HL-60/S4 treated with phorbol 12-myristate 13-acetate at 8.2 ng/mL for 4 days and 3 days (cell line): ENCODE measurements around the gene ACTG1.
"Not testable (repeated sequence)": the region's sequence is repeated elsewhere in the genome, so short reads cannot be mapped to it uniquely, and the experiment has no call there.

Experiments used
- in situ Hi-C: fragments of 300-500 bp; cut with MboI; formaldehyde crosslinking; loops from 2 replicates; pipeline ENCODE4 v1.15.0; 2022; ENCODE audit warnings: low sequenced_read_pairs

Gene ACTG1

DNA sequence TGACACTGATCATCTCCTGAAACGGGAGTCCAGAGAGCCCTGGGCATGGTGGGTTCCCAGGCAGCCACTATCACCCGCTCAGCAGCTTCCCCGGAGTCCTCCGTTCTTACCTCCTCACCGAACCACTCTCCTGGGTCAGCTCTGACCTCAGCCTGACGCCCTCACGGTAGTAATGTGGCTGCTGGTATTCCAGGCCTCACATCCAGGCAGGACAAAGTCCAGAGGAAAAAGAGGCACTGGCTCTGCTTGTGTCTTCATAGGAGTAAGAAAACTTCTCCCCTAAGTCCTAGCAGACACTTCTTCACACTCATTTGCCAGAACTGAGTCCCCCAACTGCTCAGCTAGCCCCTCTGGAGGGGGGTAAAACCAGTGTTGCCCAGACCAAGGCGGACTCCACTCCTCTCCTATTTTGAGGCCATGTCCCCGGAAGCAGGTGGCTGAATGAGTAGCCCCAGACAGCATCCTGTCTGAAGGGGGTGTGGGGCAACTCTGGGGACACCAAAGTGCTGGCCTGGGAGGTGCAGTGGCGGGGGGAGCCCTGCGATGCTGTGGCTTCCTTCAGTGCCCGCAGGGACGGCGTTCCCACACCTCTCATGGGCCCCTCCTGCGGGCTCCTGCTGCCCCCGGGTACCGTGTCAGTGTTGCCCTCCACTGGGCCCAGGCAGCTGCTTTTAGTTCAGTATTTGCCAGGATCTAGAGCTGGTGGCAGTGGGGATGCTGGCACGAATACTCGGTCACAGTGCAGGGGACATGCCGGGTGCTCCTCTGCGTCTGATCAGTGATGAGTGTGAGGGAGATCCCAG, 20.9 kb upstream of the ACTG1 start:
- in situ Hi-C loops: no loop called here

DNA sequence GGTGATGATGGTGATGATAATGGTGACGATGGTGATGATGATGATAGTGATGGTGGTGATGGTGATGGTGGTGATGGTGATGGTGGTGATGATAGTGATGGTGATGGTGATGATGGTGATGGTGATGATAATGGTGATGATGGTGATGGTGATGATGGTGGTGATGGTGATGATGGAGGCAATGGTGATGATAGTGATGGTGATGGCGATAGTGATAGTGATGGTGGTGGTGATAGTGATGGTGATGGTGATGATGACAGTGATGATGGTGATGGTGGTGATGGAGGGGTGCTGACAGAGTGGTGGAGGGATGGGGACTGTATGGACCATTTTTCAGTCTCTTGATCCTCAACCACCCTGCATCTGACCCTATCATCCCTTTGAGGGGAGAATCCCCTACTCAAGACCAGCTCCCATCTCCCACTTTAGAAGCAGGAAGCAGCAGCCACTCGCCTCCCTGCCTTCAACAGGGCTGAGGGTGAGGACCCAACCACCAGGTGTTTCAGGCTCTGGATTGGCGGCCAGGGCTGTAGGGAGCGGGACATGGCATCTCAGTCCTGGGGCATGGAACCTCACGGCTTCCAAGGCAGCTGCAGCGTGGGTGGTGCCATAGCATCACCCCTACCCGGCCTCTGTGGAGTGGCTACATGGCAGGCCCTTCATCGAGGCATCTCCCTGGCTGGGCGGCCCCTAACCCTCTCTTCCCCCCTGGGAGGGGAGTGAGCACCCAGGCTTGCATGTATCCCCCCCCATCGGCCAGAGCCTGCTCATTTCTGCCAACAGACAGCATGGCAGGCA, 20.1 kb upstream of the ACTG1 start:
- in situ Hi-C loops: no loop called here

DNA sequence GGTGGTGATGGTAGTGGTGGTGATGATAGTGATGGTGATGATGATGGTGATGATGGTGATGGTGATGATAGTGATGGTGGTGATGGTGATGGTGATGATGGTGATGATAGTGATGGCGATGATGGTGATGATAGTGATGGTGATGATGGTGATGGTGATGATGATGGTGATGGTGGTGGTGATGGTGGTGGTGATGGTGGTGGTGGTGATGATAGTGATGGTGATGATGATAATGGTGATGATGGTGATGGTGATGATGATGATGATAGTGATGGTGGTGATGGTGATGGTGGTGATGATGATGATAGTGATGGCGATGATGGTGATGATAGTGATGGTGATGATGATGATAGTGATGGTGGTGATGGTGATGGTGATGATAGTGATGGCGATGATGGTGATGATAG, 19.4 kb upstream of the ACTG1 start:
- in situ Hi-C loops: not testable (repeated sequence)

DNA sequence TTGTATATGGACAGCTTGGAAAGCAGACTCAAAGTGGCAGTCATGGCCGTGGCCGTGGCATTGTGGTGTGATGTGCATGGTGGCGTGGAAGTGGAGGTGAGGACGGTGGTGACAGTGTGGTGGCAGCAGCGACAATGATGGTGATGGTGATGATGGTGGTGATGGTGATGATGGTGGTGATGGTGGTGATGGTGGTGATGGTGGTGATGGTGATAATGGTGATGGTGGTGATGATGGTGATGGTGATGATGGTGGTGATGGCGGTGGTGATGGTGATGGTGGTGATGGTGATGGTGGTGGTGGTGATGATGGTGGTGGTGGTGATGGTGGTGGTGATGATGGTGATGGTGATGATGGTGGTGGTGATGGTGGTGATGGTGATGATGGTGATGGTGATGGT, 18.4 kb upstream of the ACTG1 start:
- in situ Hi-C loops: not testable (repeated sequence)

DNA sequence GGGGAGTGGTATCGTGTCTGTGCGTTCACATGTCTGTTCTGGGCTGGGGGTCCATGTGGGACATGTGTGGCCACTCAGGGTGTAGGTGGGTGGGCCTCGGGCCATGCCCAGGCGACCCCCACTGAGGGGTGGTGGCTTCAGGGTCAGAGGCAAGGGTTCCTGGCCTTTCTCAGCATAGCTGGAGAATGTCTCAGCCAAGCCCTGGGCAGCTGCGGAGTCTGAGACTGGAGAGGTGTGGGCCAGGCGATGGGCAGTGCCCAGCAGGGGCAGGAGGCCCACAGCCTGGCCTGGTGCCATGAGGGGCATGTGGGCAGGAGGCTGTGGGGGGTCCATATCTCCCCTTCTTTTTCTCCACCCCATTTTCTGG, 16.8 kb upstream of the ACTG1 start:
- in situ Hi-C loops: no loop called here

GRCh38 chr17:81528651-81529436, 16.2 kb upstream of the ACTG1 start:
- in situ Hi-C loops: no loop called here

- in situ Hi-C loops: no loop called here
Measured at GRCh38 chr17:81528384-81528650, 15.7 kb upstream of the ACTG1 start.

DNA sequence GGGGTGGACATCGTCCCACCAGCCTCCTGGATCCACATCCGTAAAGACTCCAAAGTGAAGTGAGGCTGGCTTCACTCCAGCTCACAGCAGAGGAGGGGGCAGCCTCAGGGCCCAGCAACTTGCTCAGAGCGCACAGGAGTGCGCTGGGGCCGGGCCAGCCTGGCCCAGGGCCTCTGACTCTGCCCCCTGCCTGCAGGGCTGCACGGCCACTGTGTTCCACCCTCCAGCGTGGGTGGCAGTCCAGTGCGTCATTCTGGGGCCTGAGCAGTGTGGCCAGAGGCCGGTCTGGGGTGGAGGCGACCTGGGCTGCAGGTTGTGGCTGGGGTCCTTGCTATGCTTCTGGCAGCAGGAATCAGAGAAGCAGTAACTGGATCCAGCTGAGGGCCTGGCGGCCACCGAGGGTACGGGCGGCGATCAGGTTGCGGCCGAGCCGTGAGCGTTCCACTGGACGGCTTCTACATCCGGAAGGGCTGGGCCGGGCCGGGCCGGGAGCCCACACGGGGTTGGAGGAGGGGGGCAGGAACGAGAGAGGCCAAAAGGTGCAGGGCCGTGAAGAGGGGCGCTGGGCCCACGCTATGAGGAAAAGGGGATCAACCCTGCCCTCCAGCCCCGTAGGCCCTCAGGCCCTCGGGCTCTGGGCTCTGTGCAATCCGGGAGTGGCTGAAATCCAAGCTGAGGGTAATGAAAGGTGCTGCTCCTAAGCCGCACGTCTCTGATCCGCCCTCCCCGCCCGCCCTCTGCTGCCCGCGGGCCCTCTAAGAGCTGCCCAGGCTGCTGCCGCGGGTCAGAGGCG, 15.2 kb upstream of the ACTG1 start, which contains the start of gene FSCN2:
TSS of gene FSCN2 (plus strand) at position 787 of the 793 bp plus-strand sequence. CDS start 155 bp downstream, outside the sequence.
- in situ Hi-C loops: no loop called here

DNA sequence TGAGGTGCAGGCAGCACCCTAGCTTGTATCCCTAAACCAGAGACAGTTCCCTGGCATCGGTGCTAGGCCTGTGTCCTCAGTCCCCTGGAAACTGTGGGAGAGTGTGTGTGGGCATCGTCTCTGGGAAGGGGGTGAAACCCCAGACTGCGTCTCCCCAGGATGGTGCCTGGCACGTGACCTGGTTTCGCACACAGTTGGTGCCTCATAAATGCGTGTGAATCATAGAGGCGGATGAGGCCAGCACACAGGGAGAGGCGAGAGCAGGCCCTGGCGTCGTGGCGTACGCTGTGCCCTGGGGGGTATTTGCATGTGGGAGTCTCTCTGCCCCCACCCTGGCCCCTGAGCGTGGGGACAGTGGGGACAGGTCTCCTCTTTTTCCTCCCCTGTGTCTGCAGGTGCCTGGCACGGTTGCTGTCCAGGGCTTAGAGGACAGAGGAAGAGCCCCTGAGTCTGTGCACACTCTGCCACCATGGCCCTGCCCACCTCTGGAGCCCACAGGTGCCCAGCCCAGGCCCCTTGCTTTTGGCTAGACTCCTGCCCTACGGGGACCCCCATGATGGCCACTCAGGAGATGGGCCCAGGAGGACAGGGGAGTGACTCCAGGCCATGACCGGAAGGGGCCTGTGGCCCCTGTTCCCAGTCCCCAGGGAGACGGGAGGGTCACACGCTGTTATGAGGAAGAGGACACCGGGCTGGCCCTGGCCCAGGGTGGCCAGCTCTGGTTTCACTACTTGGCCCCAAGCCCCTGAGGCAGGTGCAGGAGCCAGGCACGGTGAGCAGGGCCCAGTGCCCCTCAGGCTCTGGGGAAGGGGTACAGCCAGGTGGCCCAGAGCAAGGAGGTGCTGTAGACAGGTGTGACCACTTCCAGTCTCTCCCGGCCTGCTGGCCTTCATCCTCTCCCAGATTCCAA, 14.3 kb upstream of the ACTG1 start:
- in situ Hi-C loops: no loop called here

GRCh38 chr17:81524865-81525159, 12.2 kb upstream of the ACTG1 start:
- in situ Hi-C loops: no loop called here

- in situ Hi-C loops: no loop called here
Measured at GRCh38 chr17:81524039-81524864, 11.7 kb upstream of the ACTG1 start.

GRCh38 chr17:81523402-81524038, 10.9 kb upstream of the ACTG1 start:
- in situ Hi-C loops: no loop called here

- in situ Hi-C loops: no loop called here
Measured at GRCh38 chr17:81522491-81523401, 10.1 kb upstream of the ACTG1 start.

GRCh38 chr17:81520021-81520901, 7.7 kb upstream of the ACTG1 start:
- in situ Hi-C loops: no loop called here

GRCh38 chr17:81519284-81520020, 6.9 kb upstream of the ACTG1 start:
- in situ Hi-C loops: no loop called here

GRCh38 chr17:81518785-81519283, 6.2 kb upstream of the ACTG1 start:
- in situ Hi-C loops: no loop called here
